K562 (cell line): ENCODE data around the gene MAP3K13. TPM values are rescaled to one million over a fixed set of nuclear protein-coding genes. Genes with fewer than 3 reads are reported as not detected.

Source experiments
- BRD9 ChIP-seq: fragments of 450-650 bp; IDR thresholded peaks from 2 replicates; pipeline ENCODE4 v1.6.1; 2018; ENCODE audit warnings: low read depth; ENCODE audit not compliant: partially characterized antibody
- ETV6 ChIP-seq, 3 experiments: fragments of 150-350 bp in 1 of 3; sonication (generic) in 1 of 3; formaldehyde crosslinking in 1 of 3; IDR thresholded peaks; 2 replicates each; pipeline versions ENCODE4 v1.6.1 to v1.8.0; 2014 to 2022; ENCODE audit warnings: borderline replicate concordance in 2 of 3, low read depth in 2 of 3, antibody characterized with exemption in 1 of 3, low read length in 1 of 3, mild to moderate bottlenecking in 1 of 3, missing genetic modification reagents in 1 of 3
- JUN ChIP-seq, 2 experiments: sonication (generic) in 1 of 2; formaldehyde crosslinking in 1 of 2; IDR thresholded peaks; 2 replicates each; pipeline versions ENCODE4 v1.6.1 to v1.8.0; 2012 to 2022; ENCODE audit warnings: borderline replicate concordance in 2 of 2, mild to moderate bottlenecking in 2 of 2, improper control_type of control experiment in 1 of 2, low read depth in 1 of 2, low read length in 1 of 2, missing genetic modification reagents in 1 of 2
- JUNB ChIP-seq: fragments of 450-650 bp; formaldehyde crosslinking; conservative IDR thresholded peaks from 2 replicates; pipeline ENCODE4 v1.4.0; 2020; ENCODE audit warnings: mild to moderate bottlenecking
- JUND ChIP-seq, 2 experiments: IDR thresholded peaks; 2 replicates in 1 of 2; 3 replicates in 1 of 2; pipeline ENCODE4 v1.6.1; 2011; ENCODE audit warnings: borderline replicate concordance in 2 of 2, low read depth in 2 of 2, low read length in 2 of 2, improper control_type of control experiment in 1 of 2, missing biosample characterization in 1 of 2, missing genetic modification characterization in 1 of 2, missing genetic modification reagents in 1 of 2
- KDM2B ChIP-seq: fragments of 250-450 bp; sonication (Bioruptor Pico); IDR thresholded peaks from 2 replicates; pipeline ENCODE4 v1.8.0; 2021; ENCODE audit warnings: mild to moderate bottlenecking, moderate library complexity
- PHTF2 ChIP-seq: fragments of 250-450 bp; sonication (Bioruptor Pico); IDR thresholded peaks from 2 replicates; pipeline ENCODE4 v1.5.0; 2021; ENCODE audit warnings: mild to moderate bottlenecking
- POLR2AphosphoS5 ChIP-seq: IDR thresholded peaks from 2 replicates; pipeline ENCODE4 v1.6.1; 2011; ENCODE audit warnings: mild to moderate bottlenecking, low read depth, low read length, moderate library complexity; ENCODE audit not compliant: control insufficient read depth, insufficient read depth
- RBM14 ChIP-seq: fragments of 200-400 bp; formaldehyde crosslinking; IDR thresholded peaks from 2 replicates; pipeline ENCODE4 v1.6.1; 2018; ENCODE audit warnings: low read depth, mild to moderate bottlenecking, low read length, moderate library complexity, borderline replicate concordance; ENCODE audit not compliant: insufficient read depth
- RFX7 ChIP-seq: fragments of 250-450 bp; sonication (Bioruptor Pico); IDR thresholded peaks from 2 replicates; pipeline ENCODE4 v1.5.1; 2021; ENCODE audit warnings: mild to moderate bottlenecking
- SUPT5H ChIP-seq: fragments of 450-650 bp; IDR thresholded peaks from 2 replicates; pipeline ENCODE4 v1.6.1; 2016
- YY1 ChIP-seq, 3 experiments: IDR thresholded peaks; 2 replicates each; pipeline ENCODE4 v1.6.1; 2011; ENCODE audit warnings: low read length in 2 of 3, mild to moderate bottlenecking in 2 of 3, moderate library complexity in 2 of 3, borderline replicate concordance in 1 of 3, control low read depth in 1 of 3, low read depth in 1 of 3; ENCODE audit not compliant: insufficient read depth in 3 of 3, insufficient replicate concordance in 2 of 3, control insufficient read depth in 1 of 3, insufficient read length in 1 of 3; ENCODE audit errors: extremely low read depth in 1 of 3
- ZNF217 ChIP-seq: sonication (generic); formaldehyde crosslinking; IDR thresholded peaks from 2 replicates; pipeline ENCODE4 v1.8.0; 2022; ENCODE audit warnings: mild to moderate bottlenecking, missing genetic modification reagents
- ZNF282 ChIP-seq: sonication (generic); formaldehyde crosslinking; IDR thresholded peaks from 2 replicates; pipeline ENCODE4 v1.8.1; 2023; ENCODE audit warnings: missing genetic modification reagents
- polyA plus RNA-seq, 8 experiments: library from polyadenylated mRNA; depleted of rRNA in 4 of 8; stranded (reverse) in 5 of 8; unstranded in 3 of 8; fragments of >200 nt; fragmentation: Nextera tagmentation in 2 of 8; fragmentation: Illumina TruSeq in 1 of 8; extraction: Ambion mirVana in 2 of 8; extraction: Trizol in 1 of 8; gene quantifications; 2 replicates each; pipeline versions ENCODE4 v1.2.1 to v1.2.3, GENCODE V29; 2011 to 2014; ENCODE audit warnings: inconsistent platforms in 1 of 8, missing spikeins in 1 of 8
- total RNA-seq, 7 experiments: library from RNA; depleted of rRNA in 6 of 7; stranded (reverse); fragments of >200 nt in 6 of 7; fragmentation: Illumina TruSeq in 2 of 7; extraction: Trizol in 2 of 7; gene quantifications; 2 replicates each; pipeline versions ENCODE4 v1.2.1 to v1.2.3, GENCODE V29; 2011 to 2021; ENCODE audit warnings: low replicate concordance in 1 of 7
- TF ChIP-seq, protein P1 (sequence below): sonication (generic); formaldehyde crosslinking; IDR thresholded peaks from 2 replicates; pipeline ENCODE4 v1.5.0; 2020; ENCODE audit warnings: missing genetic modification reagents
- TF ChIP-seq, protein P2 (sequence below): fragments of 250-450 bp; sonication (Bioruptor Pico); IDR thresholded peaks from 2 replicates; pipeline ENCODE4 v1.8.0; 2022; ENCODE audit warnings: inconsistent platforms
- TF ChIP-seq, protein P3 (sequence below), 3 experiments: fragments of 200-800 bp in 1 of 3; sonication (Bioruptor generic) in 1 of 3; sonication (generic) in 1 of 3; formaldehyde crosslinking in 1 of 3; IDR thresholded peaks; 2 replicates each; pipeline versions ENCODE4 v1.6.1 to v1.8.0; 2016 to 2022; ENCODE audit warnings: mild to moderate bottlenecking in 2 of 3, missing compliant biosample characterization in 2 of 3, missing genetic modification characterization in 2 of 3, missing genetic modification reagents in 1 of 3

The MAP3K13 gene
- total and polyA plus RNA-seq, 9 of the 15 experiments (the other 6 are each of a cell fraction or from before 2014, with no cell fraction given) = 0.04 to 0.32 (median 0.15) TPM; not detected in 2

DNA sequence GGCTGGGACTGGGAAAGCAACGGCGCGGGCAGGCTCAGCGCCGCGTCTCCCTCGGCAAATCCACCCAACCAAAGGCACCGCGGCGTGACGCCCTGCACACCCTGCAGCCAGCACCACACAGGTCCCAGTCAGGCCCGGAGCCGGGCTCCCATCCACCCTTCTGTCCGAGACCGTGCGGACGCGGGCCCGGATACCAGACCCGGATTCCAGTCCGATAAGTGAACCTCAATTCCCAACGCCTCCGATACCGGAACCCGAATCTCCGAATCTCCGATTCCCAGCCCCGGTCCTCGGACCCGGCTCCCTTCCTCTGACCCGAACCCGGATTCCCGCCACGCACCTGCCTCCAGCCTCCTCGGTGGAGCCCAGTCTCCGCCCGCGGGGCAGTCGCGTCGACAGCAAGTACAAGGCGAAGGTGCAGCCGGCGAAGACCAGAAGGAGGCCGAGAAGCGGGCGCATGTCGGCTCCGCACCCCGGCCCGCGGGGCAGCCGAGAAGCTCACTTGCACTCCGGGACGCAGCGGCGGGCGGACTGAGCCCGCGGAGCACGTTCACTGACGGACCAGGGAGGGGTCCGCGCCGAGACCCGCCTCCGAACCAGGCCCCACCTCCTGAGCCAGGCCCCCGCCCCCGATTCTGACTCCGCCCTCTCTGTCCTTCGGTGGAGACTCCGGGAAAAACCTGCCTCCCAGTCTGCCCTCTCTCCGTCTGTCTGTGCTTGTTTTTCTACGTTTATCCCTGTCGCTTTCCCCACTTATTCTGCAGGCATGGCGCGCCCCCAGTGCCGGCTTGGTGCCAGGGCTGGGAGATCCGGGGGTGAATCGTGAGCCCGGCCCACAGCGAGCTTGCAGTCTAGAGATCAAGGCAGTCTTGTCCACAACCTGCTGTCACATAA, 135.8 kb downstream of the MAP3K13 start, which contains the start of gene TMEM41A (continued):
- TF ChIP-seq JUN (IDR thresholded peaks at IDR 0.05; ENCODE audit: borderline replicate concordance, low read depth, low read length) (0 out of 2 replicates have a peak, but pooled peaks have one; percentile 30), JUN (CRISPR knock-in tag; IDR thresholded peaks at IDR 0.05; ENCODE audit: borderline replicate concordance) (no peak), ZNF282 (0 out of 2 replicates have a peak, but pooled peaks have one; percentile 21), PHTF2 (no peak), SUPT5H (peak; percentile 92), RFX7 (CRISPR knock-in tag) (no peak), BRD9 (no peak), ZNF217 (CRISPR knock-in tag) (no peak), JUNB (CRISPR knock-in tag) (no peak), JUND (IDR thresholded peaks at IDR 0.05; ENCODE audit: borderline replicate concordance, low read depth, low read length) (peak; percentile 79), JUND (tag; IDR thresholded peaks at IDR 0.05; ENCODE audit: borderline replicate concordance, low read depth, low read length) (peak; percentile 47; the same call in 1 of the 3 replicates), ETV6 (IDR thresholded peaks at IDR 0.05; ENCODE audit: borderline replicate concordance in 1 of 2, low read depth in 2 of 2, low read length in 1 of 2) (peak in 1 of 2 experiments; percentile 31; a peak in 1 of 4 replicates), ETV6 (CRISPR knock-in tag; IDR thresholded peaks at IDR 0.05; ENCODE audit: borderline replicate concordance) (0 out of 2 replicates have a peak, but pooled peaks have one; percentile 19), KDM2B (CRISPR knock-in tag) (peak; percentile 70; the same call in 1 of the 2 replicates), RBM14 (no peak), POLR2AphosphoS5 (peak; percentile 88), YY1 (IDR thresholded peaks at IDR 0.05; ENCODE audit: borderline replicate concordance in 1 of 3, control insufficient read depth in 1 of 3, extremely low read depth in 1 of 3, insufficient read depth in 3 of 3, insufficient read length in 1 of 3, insufficient replicate concordance in 2 of 3, low read depth in 1 of 3, low read length in 2 of 3) (peak in 2 of 3 experiments; percentile 81 to 87)
- TF ChIP-seq, protein P1, sequence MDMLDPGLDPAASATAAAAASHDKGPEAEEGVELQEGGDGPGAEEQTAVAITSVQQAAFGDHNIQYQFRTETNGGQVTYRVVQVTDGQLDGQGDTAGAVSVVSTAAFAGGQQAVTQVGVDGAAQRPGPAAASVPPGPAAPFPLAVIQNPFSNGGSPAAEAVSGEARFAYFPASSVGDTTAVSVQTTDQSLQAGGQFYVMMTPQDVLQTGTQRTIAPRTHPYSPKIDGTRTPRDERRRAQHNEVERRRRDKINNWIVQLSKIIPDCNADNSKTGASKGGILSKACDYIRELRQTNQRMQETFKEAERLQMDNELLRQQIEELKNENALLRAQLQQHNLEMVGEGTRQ (CRISPR knock-in tag) = no peak
- TF ChIP-seq, protein P2, sequence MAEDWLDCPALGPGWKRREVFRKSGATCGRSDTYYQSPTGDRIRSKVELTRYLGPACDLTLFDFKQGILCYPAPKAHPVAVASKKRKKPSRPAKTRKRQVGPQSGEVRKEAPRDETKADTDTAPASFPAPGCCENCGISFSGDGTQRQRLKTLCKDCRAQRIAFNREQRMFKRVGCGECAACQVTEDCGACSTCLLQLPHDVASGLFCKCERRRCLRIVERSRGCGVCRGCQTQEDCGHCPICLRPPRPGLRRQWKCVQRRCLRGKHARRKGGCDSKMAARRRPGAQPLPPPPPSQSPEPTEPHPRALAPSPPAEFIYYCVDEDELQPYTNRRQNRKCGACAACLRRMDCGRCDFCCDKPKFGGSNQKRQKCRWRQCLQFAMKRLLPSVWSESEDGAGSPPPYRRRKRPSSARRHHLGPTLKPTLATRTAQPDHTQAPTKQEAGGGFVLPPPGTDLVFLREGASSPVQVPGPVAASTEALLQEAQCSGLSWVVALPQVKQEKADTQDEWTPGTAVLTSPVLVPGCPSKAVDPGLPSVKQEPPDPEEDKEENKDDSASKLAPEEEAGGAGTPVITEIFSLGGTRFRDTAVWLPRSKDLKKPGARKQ = no peak
- TF ChIP-seq, protein P3, sequence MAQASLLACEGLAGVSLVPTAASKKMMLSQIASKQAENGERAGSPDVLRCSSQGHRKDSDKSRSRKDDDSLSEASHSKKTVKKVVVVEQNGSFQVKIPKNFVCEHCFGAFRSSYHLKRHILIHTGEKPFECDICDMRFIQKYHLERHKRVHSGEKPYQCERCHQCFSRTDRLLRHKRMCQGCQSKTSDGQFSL (CRISPR knock-in tag; IDR thresholded peaks at IDR 0.05) = 0 out of 2 replicates have a peak, but pooled peaks have one; percentile 43
- TF ChIP-seq, protein P3 (tag; IDR thresholded peaks at IDR 0.05) = no peak
